Type B pancreatic cell (in vitro differentiated cells): Measurements from ENCODE around the gene OR5I1. TPM values are rescaled to one million over a fixed set of nuclear protein-coding genes. Genes with fewer than 3 reads are reported as not detected.

ENCODE experiments used
- DNase-seq: peaks from one replicate; pipeline ENCODE4 v3.0.0; 2021; ENCODE audit warnings: mixed read lengths; ENCODE audit not compliant: unreplicated experiment; ENCODE audit errors: extremely low spot score
- H3K27ac Mint-ChIP-seq: 2 replicates; pipeline ENCODE4 v1.8.0; 2021; ENCODE audit warnings: mild to moderate bottlenecking, mixed read lengths
- H3K27me3 Mint-ChIP-seq: 2 replicates; pipeline ENCODE4 v1.8.0; 2021; ENCODE audit warnings: mixed read lengths
- H3K36me3 Mint-ChIP-seq: 2 replicates; pipeline ENCODE4 v1.8.0; 2021; ENCODE audit warnings: mixed read lengths
- H3K4me1 Mint-ChIP-seq: one replicate; pipeline ENCODE4 v1.8.0; 2021; ENCODE audit warnings: mixed read lengths; ENCODE audit not compliant: unreplicated experiment
- H3K4me3 Mint-ChIP-seq: 2 replicates; pipeline ENCODE4 v1.8.0; 2021; ENCODE audit warnings: mild to moderate bottlenecking, mixed read lengths
- H3K9me3 Mint-ChIP-seq: 2 replicates; pipeline ENCODE4 v1.8.0; 2021; ENCODE audit warnings: mixed read lengths
- CTCF ChIP-seq: fragments of 200-600 bp; sonication (generic); conservative IDR thresholded peaks from 2 replicates; pipeline ENCODE4 v1.5.0; 2021; ENCODE audit warnings: antibody characterized with exemption, mild to moderate bottlenecking
- long read RNA-seq: library from polyadenylated mRNA; unstranded; transcript quantifications from one replicate; pipeline ENCODE4 v2.0.0, GENCODE V29; 2020
- total RNA-seq: library from RNA; stranded (reverse); gene quantifications from 2 replicates; pipeline ENCODE4 v1.2.1, GENCODE V29; 2021; ENCODE audit warnings: low replicate concordance

OR5I1 gene
- not detected in 2 replicates for total RNA-seq
- long read RNA-seq = 0 reads

- Mint-ChIP-seq H3K27ac (no peak within 1 kb of the TSS), H3K4me3 (no peak within 1 kb of the TSS)
Measured at GRCh38 chr11:55936300-55936699, at the start of gene OR5I1. TSS of gene OR5I1 (minus strand) at chr11:55936400. CDS start at chr11:55936400, 0 bp downstream.

GRCh38 chr11:55970935-55971334 lies 34.7 kb upstream of the OR5I1 start:
- no peak overlapping the region for H3K4me3 Mint-ChIP-seq
- TF ChIP-seq CTCF = no peak
- no peaks in the 10 kb centered on the region for H3K4me1 Mint-ChIP-seq
- H3K36me3 Mint-ChIP-seq = no peaks in the 10 kb centered on the region
- no peak for DNase-seq
- no peaks in the 10 kb centered on the region for H3K9me3 Mint-ChIP-seq
- no peak overlapping the region for H3K27ac Mint-ChIP-seq
- no peaks in the 10 kb centered on the region for H3K27me3 Mint-ChIP-seq

More at GRCh38 chr11:55936300-55936699, at the start of gene OR5I1:
- Mint-ChIP-seq H3K27me3 (no peaks in the 10 kb centered on the region), H3K4me1 (no peaks in the 10 kb centered on the region), H3K36me3 (no peaks in the 10 kb centered on the region), H3K9me3 (no peaks in the 10 kb centered on the region)
- no peak for TF ChIP-seq CTCF
- DNase-seq = no peak

GRCh38 chr11:55969845-55970244 lies 33.6 kb upstream of the OR5I1 start, which contains the start of gene OR10AG1:
TSS of gene OR10AG1 (minus strand) at chr11:55969945. CDS start at chr11:55969907, 38 bp downstream.
- Mint-ChIP-seq H3K4me3 (no peak within 1 kb of the TSS), H3K9me3 (no peaks in the 10 kb centered on the region), H3K27ac (no peak within 1 kb of the TSS), H3K4me1 (no peaks in the 10 kb centered on the region), H3K36me3 (no peaks in the 10 kb centered on the region), H3K27me3 (no peaks in the 10 kb centered on the region)
- TF ChIP-seq CTCF = no peak
- DNase-seq = no peak

GRCh38 chr11:55967914-55968313 lies 31.7 kb upstream of the OR5I1 start:
- no peak for TF ChIP-seq CTCF
- no peaks in the 10 kb centered on the region for H3K27me3 Mint-ChIP-seq
- no peaks in the 10 kb centered on the region for H3K4me1 Mint-ChIP-seq
- H3K36me3 Mint-ChIP-seq = no peaks in the 10 kb centered on the region
- H3K27ac Mint-ChIP-seq = no peak overlapping the region
- no peaks in the 10 kb centered on the region for H3K9me3 Mint-ChIP-seq
- no peak overlapping the region for H3K4me3 Mint-ChIP-seq
- DNase-seq = no peak

- Mint-ChIP-seq H3K9me3 (no peaks in the 10 kb centered on the region), H3K36me3 (no peaks in the 10 kb centered on the region), H3K4me1 (no peaks in the 10 kb centered on the region), H3K4me3 (no peak overlapping the region), H3K27me3 (no peaks in the 10 kb centered on the region), H3K27ac (no peak overlapping the region)
- no peak for DNase-seq
- no peak for TF ChIP-seq CTCF
Measured at GRCh38 chr11:55966391-55966790, 30.2 kb upstream of the OR5I1 start.

GRCh38 chr11:55956521-55956920 lies 20.3 kb upstream of the OR5I1 start:
- DNase-seq = no peak
- Mint-ChIP-seq H3K36me3 (no peaks in the 10 kb centered on the region), H3K27me3 (no peaks in the 10 kb centered on the region), H3K9me3 (no peaks in the 10 kb centered on the region), H3K4me3 (no peak overlapping the region), H3K4me1 (no peaks in the 10 kb centered on the region), H3K27ac (no peak overlapping the region)
- no peak for TF ChIP-seq CTCF
